HEK293 (cell line): ENCODE results near the gene NOG.

ENCODE experiments used
- CTCF ChIA-PET: fragments of 350-600 bp; formaldehyde crosslinking; extraction: SDS; loops from one replicate; lab custom pipeline; 2021; ENCODE audit warnings: antibody characterized with exemption; lab: Yijun Ruan, JAX
- POLR2A ChIA-PET: fragments of 300-600 bp; formaldehyde crosslinking; extraction: SDS; loops from one replicate; lab custom pipeline; 2020; ENCODE audit warnings: antibody characterized with exemption, inconsistent platforms; lab: Yijun Ruan, JAX
- H3K27ac ChIP-seq: fragments of 200-500 bp; sonication (Bioruptor generic); 2 replicates; pipeline ENCODE4 v1.5.1; 2014; ENCODE audit warnings: low read depth, low read length, control low read depth, inconsistent platforms; ENCODE audit errors: extremely low read depth
- H3K36me3 ChIP-seq, 2 experiments: fragments of 200-500 bp in 1 of 2; sonication (Bioruptor generic) in 1 of 2; 1 replicate in 1 of 2; 2 replicates in 1 of 2; pipeline ENCODE4 v1.5.1; 2014 to 2017; ENCODE audit warnings: inconsistent platforms in 2 of 2, low read length in 2 of 2; ENCODE audit not compliant: control insufficient read depth in 2 of 2, insufficient read depth in 1 of 2
- H3K4me1 ChIP-seq: fragments of 200-500 bp; sonication (Bioruptor generic); 2 replicates; pipeline ENCODE4 v1.5.1; 2014; ENCODE audit warnings: mild to moderate bottlenecking, low read length, inconsistent platforms; ENCODE audit not compliant: control insufficient read depth, insufficient read depth
- H3K4me3 ChIP-seq: 2 replicates; pipeline ENCODE4 v1.5.1; 2011; ENCODE audit warnings: low read depth, mild to moderate bottlenecking, control low read depth, low read length, moderate library complexity
- H3K9me3 ChIP-seq: fragments of 200-500 bp; sonication (Bioruptor generic); 2 replicates; pipeline ENCODE4 v1.5.1; 2014; ENCODE audit warnings: low read depth, low read length, inconsistent platforms; ENCODE audit not compliant: control insufficient read depth, insufficient read depth
- AEBP2 ChIP-seq: fragments of 450-650 bp; formaldehyde crosslinking; IDR thresholded peaks from 2 replicates; pipeline ENCODE4 v1.5.1; 2016; ENCODE audit warnings: missing biosample characterization, missing genetic modification characterization, borderline replicate concordance
- GLIS1 ChIP-seq: fragments of 450-650 bp; formaldehyde crosslinking; IDR thresholded peaks from 2 replicates; pipeline ENCODE4 v1.5.1; 2016; ENCODE audit warnings: missing biosample characterization, missing genetic modification characterization
- HOXD13 ChIP-seq: sonication (generic); formaldehyde crosslinking; IDR thresholded peaks from 2 replicates; pipeline ENCODE4 v1.8.0; 2022; ENCODE audit warnings: missing genetic modification reagents, borderline replicate concordance
- MYNN ChIP-seq: fragments of 450-650 bp; formaldehyde crosslinking; IDR thresholded peaks from 2 replicates; pipeline ENCODE4 v1.5.1; 2016; ENCODE audit warnings: missing biosample characterization, missing genetic modification characterization, borderline replicate concordance
- MZF1 ChIP-seq: fragments of 450-650 bp; formaldehyde crosslinking; IDR thresholded peaks from 2 replicates; pipeline ENCODE4 v1.5.1; 2017; ENCODE audit warnings: missing biosample characterization, missing genetic modification characterization, borderline replicate concordance
- SALL2 ChIP-seq: fragments of 450-650 bp; formaldehyde crosslinking; IDR thresholded peaks from 2 replicates; pipeline ENCODE4 v1.5.0; 2017; ENCODE audit warnings: missing biosample characterization, mild to moderate bottlenecking, missing genetic modification characterization, borderline replicate concordance
- SP7 ChIP-seq: fragments of 450-650 bp; formaldehyde crosslinking; IDR thresholded peaks from 2 replicates; pipeline ENCODE4 v1.5.1; 2016; ENCODE audit warnings: missing biosample characterization, missing genetic modification characterization
- ZBTB44 ChIP-seq: fragments of 450-650 bp; IDR thresholded peaks from 2 replicates; pipeline ENCODE4 v1.5.1; 2018; ENCODE audit warnings: missing biosample characterization, mild to moderate bottlenecking, missing genetic modification characterization
- ZBTB49 ChIP-seq: fragments of 450-650 bp; formaldehyde crosslinking; IDR thresholded peaks from 2 replicates; pipeline ENCODE4 v1.5.1; 2016; ENCODE audit warnings: missing biosample characterization, missing genetic modification characterization, low read depth
- ZFP37 ChIP-seq: fragments of 450-650 bp; formaldehyde crosslinking; IDR thresholded peaks from 2 replicates; pipeline ENCODE4 v1.5.1; 2016; ENCODE audit warnings: missing biosample characterization, missing genetic modification characterization
- ZFP41 ChIP-seq: fragments of 450-650 bp; formaldehyde crosslinking; IDR thresholded peaks from 2 replicates; pipeline ENCODE4 v1.5.1; 2016; ENCODE audit warnings: missing biosample characterization, missing genetic modification characterization, borderline replicate concordance
- ZFP69B ChIP-seq: fragments of 450-650 bp; formaldehyde crosslinking; IDR thresholded peaks from 2 replicates; pipeline ENCODE4 v1.5.1; 2016; ENCODE audit warnings: missing biosample characterization, missing genetic modification characterization
- ZNF10 ChIP-seq: fragments of 450-650 bp; formaldehyde crosslinking; IDR thresholded peaks from 2 replicates; pipeline ENCODE4 v1.5.1; 2017; ENCODE audit warnings: missing biosample characterization, missing genetic modification characterization
- ZNF24 ChIP-seq: fragments of 450-650 bp; formaldehyde crosslinking; IDR thresholded peaks from 2 replicates; pipeline ENCODE4 v1.5.1; 2016; ENCODE audit warnings: missing biosample characterization, missing genetic modification characterization
- ZNF280C ChIP-seq: fragments of 450-650 bp; formaldehyde crosslinking; IDR thresholded peaks from 2 replicates; pipeline ENCODE4 v1.5.1; 2016; ENCODE audit warnings: missing biosample characterization, missing genetic modification characterization
- ZNF311 ChIP-seq: fragments of 450-650 bp; formaldehyde crosslinking; IDR thresholded peaks from 2 replicates; pipeline ENCODE4 v1.5.1; 2017; ENCODE audit warnings: missing biosample characterization, missing genetic modification characterization, borderline replicate concordance
- ZNF362 ChIP-seq: fragments of 450-650 bp; formaldehyde crosslinking; IDR thresholded peaks from 2 replicates; pipeline ENCODE4 v1.5.1; 2016; ENCODE audit warnings: missing biosample characterization, missing genetic modification characterization
- ZNF645 ChIP-seq: fragments of 450-650 bp; formaldehyde crosslinking; IDR thresholded peaks from 2 replicates; pipeline ENCODE4; 2016; ENCODE audit warnings: missing biosample characterization, missing genetic modification characterization
- ZNF768 ChIP-seq: fragments of 450-650 bp; formaldehyde crosslinking; IDR thresholded peaks from 2 replicates; pipeline ENCODE4 v1.5.1; 2018; ENCODE audit warnings: missing biosample characterization, mild to moderate bottlenecking, missing genetic modification characterization
- ZNF837 ChIP-seq: fragments of 450-650 bp; formaldehyde crosslinking; IDR thresholded peaks from 2 replicates; pipeline ENCODE4 v1.5.1; 2016; ENCODE audit warnings: missing biosample characterization, missing genetic modification characterization
- TF ChIP-seq, protein P1 (sequence below): fragments of 450-650 bp; formaldehyde crosslinking; IDR thresholded peaks from 2 replicates; pipeline ENCODE4 v1.5.1; 2017; ENCODE audit warnings: missing biosample characterization, missing genetic modification characterization
- TF ChIP-seq, protein P2 (sequence below): fragments of 450-650 bp; formaldehyde crosslinking; IDR thresholded peaks from 2 replicates; pipeline ENCODE4 v1.5.0; 2017; ENCODE audit warnings: missing biosample characterization, missing genetic modification characterization, borderline replicate concordance

NOG gene

GRCh38 chr17:56593086-56593645 is 333 bp upstream of the NOG start:
- peak overlapping the region; percentile 91 for H3K27ac ChIP-seq
- TF ChIP-seq, protein P1, sequence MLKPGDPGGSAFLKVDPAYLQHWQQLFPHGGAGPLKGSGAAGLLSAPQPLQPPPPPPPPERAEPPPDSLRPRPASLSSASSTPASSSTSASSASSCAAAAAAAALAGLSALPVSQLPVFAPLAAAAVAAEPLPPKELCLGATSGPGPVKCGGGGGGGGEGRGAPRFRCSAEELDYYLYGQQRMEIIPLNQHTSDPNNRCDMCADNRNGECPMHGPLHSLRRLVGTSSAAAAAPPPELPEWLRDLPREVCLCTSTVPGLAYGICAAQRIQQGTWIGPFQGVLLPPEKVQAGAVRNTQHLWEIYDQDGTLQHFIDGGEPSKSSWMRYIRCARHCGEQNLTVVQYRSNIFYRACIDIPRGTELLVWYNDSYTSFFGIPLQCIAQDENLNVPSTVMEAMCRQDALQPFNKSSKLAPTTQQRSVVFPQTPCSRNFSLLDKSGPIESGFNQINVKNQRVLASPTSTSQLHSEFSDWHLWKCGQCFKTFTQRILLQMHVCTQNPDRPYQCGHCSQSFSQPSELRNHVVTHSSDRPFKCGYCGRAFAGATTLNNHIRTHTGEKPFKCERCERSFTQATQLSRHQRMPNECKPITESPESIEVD (tag by site-specific recombination): no peak
- 0 out of 2 replicates have a peak, but pooled peaks have one; percentile 2 for TF ChIP-seq ZNF24 (tag by site-specific recombination)
- TF ChIP-seq SALL2 (tag by site-specific recombination): no peak
- TF ChIP-seq ZFP37: no peak
- no peak for TF ChIP-seq ZNF280C (tag by site-specific recombination)
- TF ChIP-seq ZBTB49 (tag by site-specific recombination): no peak
- no peak for TF ChIP-seq ZNF362 (tag by site-specific recombination)
- no peak for TF ChIP-seq SP7 (tag by site-specific recombination)
- TF ChIP-seq ZNF645 (tag by site-specific recombination): no peak
- no peak for TF ChIP-seq ZNF768 (tag by site-specific recombination)
- no peak for TF ChIP-seq GLIS1
- TF ChIP-seq, protein P2, sequence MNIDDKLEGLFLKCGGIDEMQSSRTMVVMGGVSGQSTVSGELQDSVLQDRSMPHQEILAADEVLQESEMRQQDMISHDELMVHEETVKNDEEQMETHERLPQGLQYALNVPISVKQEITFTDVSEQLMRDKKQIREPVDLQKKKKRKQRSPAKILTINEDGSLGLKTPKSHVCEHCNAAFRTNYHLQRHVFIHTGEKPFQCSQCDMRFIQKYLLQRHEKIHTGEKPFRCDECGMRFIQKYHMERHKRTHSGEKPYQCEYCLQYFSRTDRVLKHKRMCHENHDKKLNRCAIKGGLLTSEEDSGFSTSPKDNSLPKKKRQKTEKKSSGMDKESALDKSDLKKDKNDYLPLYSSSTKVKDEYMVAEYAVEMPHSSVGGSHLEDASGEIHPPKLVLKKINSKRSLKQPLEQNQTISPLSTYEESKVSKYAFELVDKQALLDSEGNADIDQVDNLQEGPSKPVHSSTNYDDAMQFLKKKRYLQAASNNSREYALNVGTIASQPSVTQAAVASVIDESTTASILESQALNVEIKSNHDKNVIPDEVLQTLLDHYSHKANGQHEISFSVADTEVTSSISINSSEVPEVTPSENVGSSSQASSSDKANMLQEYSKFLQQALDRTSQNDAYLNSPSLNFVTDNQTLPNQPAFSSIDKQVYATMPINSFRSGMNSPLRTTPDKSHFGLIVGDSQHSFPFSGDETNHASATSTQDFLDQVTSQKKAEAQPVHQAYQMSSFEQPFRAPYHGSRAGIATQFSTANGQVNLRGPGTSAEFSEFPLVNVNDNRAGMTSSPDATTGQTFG: no peak
- 0 out of 2 replicates have a peak, but pooled peaks have one; percentile 6 for TF ChIP-seq MZF1 (tag by site-specific recombination)
- no peak for TF ChIP-seq HOXD13 (CRISPR knock-in tag)
- TF ChIP-seq AEBP2: no peak
- TF ChIP-seq ZNF311 (tag by site-specific recombination): no peak
- 0 out of 2 replicates have a peak, but pooled peaks have one; percentile 5 for TF ChIP-seq MYNN (tag by site-specific recombination)
- no peak for TF ChIP-seq ZFP69B
- TF ChIP-seq ZFP41: no peak
- TF ChIP-seq ZBTB44 (tag by site-specific recombination): peak; percentile 90
- TF ChIP-seq ZNF10 (tag by site-specific recombination): no peak
- no peak for TF ChIP-seq ZNF837

More at GRCh38 chr17:56593086-56593645, 333 bp upstream of the NOG start:
- H3K4me3 ChIP-seq: peak overlapping the region; percentile 49
- H3K4me1 ChIP-seq: peaks cover 12% of the 10 kb centered on the region
- POLR2A ChIA-PET: interaction anchor here (0.6 to 2.1 kb wide), 14 partner anchors 9 to 957 kb away, joined by 3 to 19 read pairs (median 4); partner anchors contain the start of gene TRIM25
- no peaks in the 10 kb centered on the region for H3K9me3 ChIP-seq
- H3K36me3 ChIP-seq: no peaks in the 10 kb centered on the region
- CTCF ChIA-PET: interaction anchor here (0.7 to 6.5 kb wide), 27 partner anchors 9 to 189 kb away, joined by 3 to 173 read pairs (median 6); no protein-coding TSS in a partner anchor
